ENCODE results near the gene RGS9. TPM values are rescaled to one million over a fixed set of nuclear protein-coding genes. Genes with fewer than 3 reads are reported as not detected.
"Not testable (repeated sequence)": the region's sequence is repeated elsewhere in the genome, so short reads cannot be mapped to it uniquely, and the experiment has no call there.

RGS9 gene
- total and polyA plus RNA-seq, 4 donors = 2.1 to 10.6 (median 3.3) TPM

GRCh38 chr17:65093930-65094329, 43.2 kb upstream of the RGS9 start:
- peaks cover 0 to 1% (median 0%) of the 10 kb centered on the region in 5 donors for H3K4me1 ChIP-seq (ENCODE audit: control insufficient read depth in 5 of 5, insufficient read depth in 5 of 5, low read length in 5 of 5)
- H3K27ac ChIP-seq (ENCODE audit: low read depth in 1 of 2, low read length in 1 of 2) = no peak overlapping the region
- ATAC-seq (ENCODE audit: insufficient read depth, low FRiP score) = no peak
- H3K27me3 ChIP-seq (ENCODE audit: control insufficient read depth in 3 of 3, insufficient read depth in 3 of 3, low read length in 2 of 3) = peaks cover 0 to 6% (median 0%) of the 10 kb centered on the region in 3 donors
- 92% methylated on average over 7 of the region's 7 CpGs for WGBS, 2 donors
- no peaks in the 10 kb centered on the region for H3K9me3 ChIP-seq (ENCODE audit: control insufficient read depth in 4 of 4, insufficient read depth in 3 of 4, low read length in 3 of 4)
- TF ChIP-seq CTCF (IDR thresholded peaks at IDR 0.05; ENCODE audit: control extremely low read depth, extremely low read depth) = no peak
- no peaks in the 10 kb centered on the region for H3K36me3 ChIP-seq (ENCODE audit: control insufficient read depth in 4 of 4, insufficient read depth in 4 of 4, low read length in 4 of 4)
- H3K4me3 ChIP-seq = no peak overlapping the region
- no peak for DNase-seq
- no peak overlapping the region for H3K9ac ChIP-seq (ENCODE audit: insufficient read depth in 1 of 2, low read length in 2 of 2)

GRCh38 chr17:65095465-65095864, 41.7 kb upstream of the RGS9 start:
- H3K9me3 ChIP-seq (ENCODE audit: control insufficient read depth in 4 of 4, insufficient read depth in 3 of 4, low read length in 3 of 4) = no peaks in the 10 kb centered on the region
- peaks cover 0 to 6% (median 0%) of the 10 kb centered on the region in 3 donors for H3K27me3 ChIP-seq (ENCODE audit: control insufficient read depth in 3 of 3, insufficient read depth in 3 of 3, low read length in 2 of 3)
- ATAC-seq (ENCODE audit: insufficient read depth, low FRiP score) = no peak
- H3K4me3 ChIP-seq = no peak overlapping the region
- no peak overlapping the region for H3K27ac ChIP-seq (ENCODE audit: low read depth in 1 of 2, low read length in 1 of 2)
- WGBS, 2 donors = 85 to 93% methylated on average over 1 of the region's 1 CpG
- no peaks in the 10 kb centered on the region for H3K36me3 ChIP-seq (ENCODE audit: control insufficient read depth in 4 of 4, insufficient read depth in 4 of 4, low read length in 4 of 4)
- no peak for DNase-seq
- no peak for TF ChIP-seq CTCF (IDR thresholded peaks at IDR 0.05; ENCODE audit: control extremely low read depth, extremely low read depth)
- no peak overlapping the region for H3K9ac ChIP-seq (ENCODE audit: insufficient read depth in 1 of 2, low read length in 2 of 2)
- peaks cover 0 to 1% (median 0%) of the 10 kb centered on the region in 5 donors for H3K4me1 ChIP-seq (ENCODE audit: control insufficient read depth in 5 of 5, insufficient read depth in 5 of 5, low read length in 5 of 5)

GRCh38 chr17:65096382-65096781, 40.8 kb upstream of the RGS9 start:
- not testable (repeated sequence) for DNase-seq; ATAC-seq (ENCODE audit: insufficient read depth, low FRiP score); H3K27ac ChIP-seq (ENCODE audit: low read depth in 1 of 2, low read length in 1 of 2); H3K36me3 ChIP-seq (ENCODE audit: control insufficient read depth in 4 of 4, insufficient read depth in 4 of 4, low read length in 4 of 4); H3K27me3 ChIP-seq (ENCODE audit: control insufficient read depth in 3 of 3, insufficient read depth in 3 of 3, low read length in 2 of 3); H3K9me3 ChIP-seq (ENCODE audit: control insufficient read depth in 4 of 4, insufficient read depth in 3 of 4, low read length in 3 of 4); H3K4me3 ChIP-seq; H3K4me1 ChIP-seq (ENCODE audit: control insufficient read depth in 5 of 5, insufficient read depth in 5 of 5, low read length in 5 of 5); H3K9ac ChIP-seq (ENCODE audit: insufficient read depth in 1 of 2, low read length in 2 of 2)
- WGBS, 2 donors = 91 to 93% methylated on average over 2 of the region's 2 CpGs

DNA sequence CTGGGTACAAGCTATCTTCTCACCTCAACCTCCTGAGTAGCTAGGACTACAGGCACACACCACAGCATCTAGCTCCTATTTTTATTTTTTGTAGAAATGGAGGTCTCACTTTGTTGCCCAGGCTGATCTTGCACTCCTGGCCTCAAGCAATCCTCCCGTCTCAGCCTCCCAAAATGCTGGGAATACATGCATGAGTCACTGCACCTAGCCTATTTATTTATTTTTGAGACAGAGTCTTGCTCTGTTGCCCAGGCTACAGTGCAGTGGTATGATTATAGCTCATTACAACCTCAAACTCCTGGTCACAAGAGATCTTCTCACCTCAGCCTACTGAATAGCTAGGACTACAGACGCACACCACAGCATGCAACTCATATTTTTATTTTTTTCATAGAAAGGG, 40.1 kb upstream of the RGS9 start:
- no peak overlapping the region for H3K27ac ChIP-seq (ENCODE audit: low read depth in 1 of 2, low read length in 1 of 2)
- no peak overlapping the region for H3K9ac ChIP-seq (ENCODE audit: insufficient read depth in 1 of 2, low read length in 2 of 2)
- no peak for TF ChIP-seq CTCF (IDR thresholded peaks at IDR 0.05; ENCODE audit: control extremely low read depth, extremely low read depth)
- no peaks in the 10 kb centered on the region for H3K27me3 ChIP-seq (ENCODE audit: control insufficient read depth in 3 of 3, insufficient read depth in 3 of 3, low read length in 2 of 3)
- H3K4me3 ChIP-seq = no peak overlapping the region
- no peaks in the 10 kb centered on the region for H3K9me3 ChIP-seq (ENCODE audit: control insufficient read depth in 4 of 4, insufficient read depth in 3 of 4, low read length in 3 of 4)
- 96 to 97% methylated on average over 2 of the region's 2 CpGs for WGBS, 2 donors
- ATAC-seq (ENCODE audit: insufficient read depth, low FRiP score) = no peak
- peaks cover 0 to 9% (median 3%) of the 10 kb centered on the region in 5 donors for H3K4me1 ChIP-seq (ENCODE audit: control insufficient read depth in 5 of 5, insufficient read depth in 5 of 5, low read length in 5 of 5)
- H3K36me3 ChIP-seq (ENCODE audit: control insufficient read depth in 4 of 4, insufficient read depth in 4 of 4, low read length in 4 of 4) = no peaks in the 10 kb centered on the region
- no peak for DNase-seq

Data from lung (tissue), 12 donors.